T-helper 2 cell (primary cell): Measurements from ENCODE around the gene ACTN4.
"Not testable (repeated sequence)": the region's sequence is repeated elsewhere in the genome, so short reads cannot be mapped to it uniquely, and the experiment has no call there.

Experiments
- DNase-seq, 5 experiments: peaks; one replicate each; pipeline versions ENCODE4 v3.0.0 to v3.0.0-alpha.2; 2012 to 2022

ACTN4 gene

DNA sequence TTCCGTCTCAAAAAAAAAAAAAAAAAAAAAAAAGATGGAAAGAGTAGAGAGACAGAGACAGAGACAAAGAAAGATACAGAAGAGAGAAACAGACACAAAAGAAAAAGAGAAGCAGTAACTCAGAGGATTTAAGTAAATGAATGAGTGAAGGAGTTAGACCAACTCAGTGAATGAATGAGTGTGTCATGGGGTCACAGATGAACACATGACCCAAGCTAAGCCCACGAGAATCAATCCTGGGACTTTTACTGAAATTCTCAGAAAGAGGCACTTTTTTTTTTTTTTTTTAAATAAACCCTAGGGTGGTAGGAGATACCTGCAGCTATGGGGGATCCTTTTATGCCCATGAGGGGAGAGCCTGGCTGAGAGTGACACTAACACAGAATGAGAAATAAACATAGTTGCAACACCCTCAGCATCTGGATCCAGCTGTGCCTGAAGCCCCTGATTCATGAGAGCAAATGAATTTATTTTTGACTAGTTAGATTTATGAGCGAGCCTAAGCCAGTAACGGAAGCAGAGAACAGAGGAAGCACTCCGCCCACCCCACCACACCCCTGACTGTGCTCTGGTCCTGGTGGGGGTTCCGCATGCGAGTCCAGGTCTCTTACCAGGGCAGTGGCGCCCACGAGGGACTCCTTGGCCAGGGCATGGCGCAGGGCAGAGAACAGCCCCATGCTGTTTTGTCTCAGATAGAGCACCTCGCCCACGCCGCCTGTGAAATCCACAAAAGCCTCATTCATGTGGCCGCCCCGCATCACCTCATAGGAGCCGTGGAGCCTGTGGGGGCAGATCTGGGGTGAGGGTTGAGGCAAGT is 92.2 kb downstream of the ACTN4 start:
- no peak for DNase-seq

DNA sequence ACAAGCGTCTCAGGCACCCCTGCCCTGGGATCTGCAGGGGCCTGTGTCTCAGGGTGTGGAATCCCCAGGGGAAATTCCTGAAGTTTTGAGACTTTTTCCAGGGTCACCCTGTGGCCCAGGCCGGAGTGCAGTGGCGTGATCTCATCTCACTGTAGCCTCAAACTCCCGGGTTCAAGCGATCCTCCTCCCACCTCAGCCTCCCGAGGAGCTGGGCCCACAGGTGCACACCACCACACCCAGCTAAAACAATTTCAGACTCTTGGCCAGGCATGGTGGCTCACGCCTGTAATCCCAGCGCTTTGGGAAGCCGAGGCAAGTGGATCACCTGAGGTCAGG is 92.8 kb downstream of the ACTN4 start:
- no peak for DNase-seq

DNA sequence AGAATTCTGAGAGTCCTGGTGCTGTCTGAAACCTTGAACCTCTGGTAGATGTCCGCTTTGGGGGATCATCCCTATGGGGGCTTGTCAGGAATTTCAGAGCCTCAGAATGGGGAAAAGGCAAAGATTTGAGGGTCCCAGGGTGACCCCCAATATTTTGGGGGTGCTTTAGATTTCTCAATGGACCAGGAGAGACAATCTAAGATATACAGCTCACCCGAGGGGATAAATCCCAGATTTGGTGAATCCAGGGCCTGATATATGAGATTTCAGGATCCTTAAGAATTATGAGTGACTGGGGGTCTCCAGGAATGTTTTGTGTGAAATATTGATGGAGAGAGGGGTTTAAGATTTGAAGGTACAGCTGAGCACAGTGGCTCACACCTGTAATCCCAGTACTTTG is 93.5 kb downstream of the ACTN4 start:
- DNase-seq: no peak

DNA sequence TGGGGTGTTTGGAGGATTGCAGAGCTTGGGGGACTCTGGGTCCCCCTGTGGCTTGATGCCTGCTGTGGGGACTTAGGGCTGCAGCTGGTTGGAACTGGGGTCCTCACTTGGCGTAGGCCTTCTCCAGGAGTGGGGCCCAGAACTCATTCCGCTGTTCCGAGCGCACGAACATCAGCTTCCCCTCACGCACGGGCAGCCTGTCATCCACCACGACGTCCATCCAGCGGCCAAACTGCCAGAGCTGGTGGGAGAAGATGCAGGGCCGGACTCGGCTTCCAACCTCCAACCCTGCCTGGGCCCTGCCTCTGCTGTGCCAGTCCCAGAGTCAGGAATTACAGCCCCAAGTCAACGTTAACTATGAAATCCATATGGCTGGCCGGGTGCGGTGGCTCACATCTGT is 94.2 kb downstream of the ACTN4 start:
- no peak for DNase-seq

DNA sequence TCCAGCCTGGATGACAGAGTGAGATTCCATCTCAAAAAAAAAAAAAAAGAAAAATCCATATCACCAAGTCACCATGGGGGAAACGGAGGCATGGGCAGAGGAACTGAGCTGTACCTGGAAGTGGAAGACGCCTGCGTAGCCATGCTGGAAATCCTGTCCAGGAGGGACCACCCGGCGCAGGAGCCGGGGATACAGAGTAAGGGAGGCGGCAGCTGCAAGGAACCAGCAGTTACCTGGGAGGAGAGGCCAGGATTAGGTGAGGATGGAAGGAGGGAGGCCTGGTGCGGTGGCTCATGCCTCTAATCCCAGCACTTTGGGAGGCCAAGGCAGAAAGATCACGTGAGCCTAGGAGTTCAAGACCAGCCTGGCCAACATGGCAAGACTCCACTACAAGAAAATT is 94.8 kb downstream of the ACTN4 start:
- DNase-seq: no peak

DNA sequence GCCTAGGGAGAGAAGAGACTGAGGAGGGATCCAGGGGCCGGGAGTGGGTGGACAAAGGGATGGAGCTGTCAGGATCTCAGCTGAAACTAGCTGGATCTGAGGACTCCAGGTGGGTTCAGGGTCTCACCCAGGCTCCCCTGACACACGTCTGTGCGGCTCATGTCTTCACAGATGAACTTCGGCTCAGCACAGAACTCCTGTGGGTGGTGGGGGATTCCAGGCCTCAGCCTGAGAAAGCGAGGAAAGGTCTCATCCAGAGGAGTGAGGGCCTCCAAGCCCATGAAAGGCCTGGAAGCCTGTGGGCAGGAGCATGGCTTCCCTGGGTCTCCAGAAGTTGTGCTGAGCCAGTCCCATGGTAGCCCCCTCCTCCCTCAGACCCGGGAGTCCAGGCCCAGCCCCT is 95.5 kb downstream of the ACTN4 start:
- DNase-seq: no peak

DNA sequence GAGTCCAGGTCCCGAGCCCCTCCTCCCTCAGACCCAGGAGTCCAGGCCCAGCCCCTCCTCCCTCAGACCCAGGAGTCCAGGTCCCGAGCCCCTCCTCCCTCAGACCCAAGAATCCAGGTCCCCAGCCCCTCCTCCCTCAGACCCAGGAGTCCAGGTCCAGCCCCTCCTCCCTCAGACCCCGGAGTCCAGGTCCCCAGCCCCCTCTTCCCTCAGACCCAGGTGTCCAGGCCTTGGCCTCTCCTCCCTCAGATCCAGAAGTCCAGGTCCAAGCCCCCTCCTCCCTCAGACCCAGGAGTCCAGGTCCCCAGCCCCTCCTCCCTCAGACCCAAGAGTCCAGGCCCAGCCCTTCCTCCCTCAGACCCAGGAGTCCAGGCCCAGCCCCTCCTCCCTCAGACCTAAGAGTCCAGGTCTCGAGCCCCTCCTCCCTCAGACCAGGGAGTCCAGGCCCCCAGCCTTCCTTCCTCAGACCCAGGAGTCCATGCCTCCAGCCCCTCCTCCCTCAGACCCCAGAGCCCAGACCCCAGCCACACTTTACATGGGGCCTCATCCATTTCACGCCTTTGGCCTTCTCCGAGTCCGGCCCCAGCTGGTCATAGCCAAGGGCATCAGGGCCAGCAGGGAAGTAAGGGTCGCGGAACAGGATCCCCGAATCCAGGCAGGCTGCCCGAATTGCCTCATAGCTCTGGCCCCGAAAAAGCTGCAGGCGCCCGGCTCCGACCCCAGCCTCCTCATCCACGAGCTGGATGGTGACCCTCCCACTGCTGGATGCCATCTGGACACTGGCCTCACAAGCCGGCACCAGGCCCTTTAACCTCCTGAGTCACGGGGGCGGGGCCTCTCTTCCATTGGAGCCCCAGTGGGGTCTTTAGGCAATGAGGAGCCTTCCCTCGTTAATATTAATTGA is 96.2 kb downstream of the ACTN4 start:
- no peak for DNase-seq

DNA sequence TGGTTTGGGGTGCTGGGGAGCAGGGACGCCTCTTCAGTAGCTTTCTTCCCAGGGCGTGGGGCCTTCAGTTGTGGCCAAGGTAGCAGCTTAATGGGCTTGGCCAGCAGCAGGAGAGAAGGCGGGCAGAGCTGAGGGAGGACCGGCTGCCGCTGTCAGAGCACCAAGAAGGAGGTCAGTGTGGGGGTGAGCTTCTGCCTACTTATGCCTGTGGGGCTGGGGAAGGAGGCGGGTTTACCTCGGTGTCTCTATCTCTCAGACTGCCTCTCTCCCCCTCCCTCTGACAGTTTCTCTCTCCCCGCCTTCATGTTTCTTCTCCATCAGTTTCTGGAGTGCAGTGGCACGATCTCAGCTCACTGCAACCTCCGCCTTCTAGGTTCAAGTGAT is 96.8 kb downstream of the ACTN4 start, which contains the start of gene CAPN12:
Gene CAPN12, minus strand, starts transcription at position 177 of the 384 bp plus-strand sequence. CDS start 309 bp downstream, outside the sequence.
- DNase-seq: no peak

DNA sequence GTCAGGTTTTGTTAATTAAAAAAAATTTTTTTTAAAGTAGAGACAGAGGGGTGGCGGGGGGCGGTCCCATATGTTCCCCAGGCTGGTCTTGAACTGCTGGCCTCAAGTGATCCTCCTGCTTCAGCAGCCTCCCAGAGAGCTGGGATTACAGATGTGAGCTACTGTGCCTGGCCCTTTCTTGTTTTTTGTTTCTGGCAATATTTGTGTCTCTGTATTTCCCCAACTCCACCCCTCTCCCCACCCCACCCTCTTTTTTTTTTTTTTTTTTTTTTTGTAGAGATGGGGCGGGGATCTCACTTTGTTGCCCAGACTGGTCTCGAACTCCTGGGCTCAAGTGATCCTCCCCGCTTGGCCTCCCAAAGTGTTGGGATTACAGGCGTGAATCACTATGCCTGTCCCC is 97.4 kb downstream of the ACTN4 start:
- DNase-seq: no peak

DNA sequence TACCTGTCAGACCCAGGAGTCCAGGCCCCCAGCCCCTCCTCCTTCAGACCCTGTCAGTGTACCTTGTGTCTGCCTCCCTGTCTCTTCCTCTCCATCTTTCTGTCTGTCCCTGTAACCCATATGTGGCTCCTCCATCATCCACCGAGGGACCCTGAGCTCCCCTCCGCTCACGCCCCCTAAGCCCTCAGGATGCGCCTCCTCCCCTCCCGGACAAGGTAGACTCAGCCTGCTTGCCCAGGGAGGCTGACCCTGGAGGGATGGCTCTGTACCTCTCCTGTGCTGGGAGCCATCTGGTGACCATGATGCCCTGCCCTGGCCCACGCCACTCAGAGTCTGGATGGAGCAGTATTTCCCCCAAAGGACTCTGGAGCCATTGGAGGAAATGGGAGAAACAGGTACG is 97.9 kb downstream of the ACTN4 start:
- DNase-seq: no peak

DNA sequence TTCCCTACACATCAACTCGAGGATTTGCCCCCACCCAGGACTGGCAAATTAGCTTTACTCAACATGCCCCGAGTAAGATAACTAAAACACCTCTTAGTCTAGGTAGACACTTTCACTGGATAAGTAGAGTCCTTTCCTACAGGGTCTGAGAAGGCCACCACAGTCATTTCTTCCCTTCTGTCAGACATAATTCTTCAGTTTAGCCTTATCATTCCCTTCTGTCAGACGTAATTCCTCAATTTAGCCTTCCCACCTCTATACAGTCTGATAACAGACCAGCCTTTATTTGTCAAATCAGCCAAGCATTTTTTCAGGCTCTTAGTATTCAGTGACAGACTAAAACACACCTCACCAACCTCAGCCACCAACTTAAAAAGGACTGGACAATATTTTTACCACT is 106.3 kb downstream of the ACTN4 start:
- not testable (repeated sequence) for DNase-seq

DNA sequence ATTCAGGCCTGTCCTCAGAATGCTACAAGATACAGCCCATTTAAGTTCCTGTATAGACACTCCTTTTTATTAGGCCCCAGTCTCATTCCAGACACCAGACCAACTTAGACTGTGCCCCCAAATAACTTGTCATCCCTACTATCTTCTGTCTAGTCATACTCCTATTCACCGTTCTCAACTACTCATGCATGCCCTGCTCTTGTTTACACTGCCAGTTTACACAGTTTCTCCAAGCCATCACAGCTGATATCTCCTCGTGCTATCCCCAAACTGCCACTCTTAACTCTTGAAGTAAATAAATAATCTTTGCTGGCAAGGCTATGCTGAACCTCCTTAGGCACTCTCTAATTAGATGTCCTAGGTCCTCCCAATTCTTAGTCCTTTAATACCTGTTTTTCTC is 106.7 kb downstream of the ACTN4 start:
- DNase-seq: not testable (repeated sequence)

DNA sequence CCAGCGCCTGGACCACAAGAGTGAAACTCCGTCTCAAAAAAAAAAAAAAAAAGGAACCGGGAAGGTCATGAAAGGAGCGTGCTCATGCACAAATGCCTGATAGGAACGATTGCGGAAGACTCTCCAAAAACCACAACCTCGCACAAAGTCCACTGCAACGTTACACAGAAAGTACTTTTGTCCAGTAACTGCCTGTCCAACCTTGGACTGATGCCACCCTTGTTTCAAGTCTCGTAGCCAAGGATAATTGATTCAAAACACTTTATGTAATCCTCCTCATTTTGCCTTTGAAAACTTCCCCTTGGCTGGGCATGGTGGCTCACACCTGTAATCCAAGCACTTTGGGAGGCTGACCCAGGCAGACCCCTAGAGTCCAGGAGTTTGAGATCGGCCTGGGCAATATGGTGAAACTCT is 112.1 kb downstream of the ACTN4 start:
- no peak for DNase-seq

DNA sequence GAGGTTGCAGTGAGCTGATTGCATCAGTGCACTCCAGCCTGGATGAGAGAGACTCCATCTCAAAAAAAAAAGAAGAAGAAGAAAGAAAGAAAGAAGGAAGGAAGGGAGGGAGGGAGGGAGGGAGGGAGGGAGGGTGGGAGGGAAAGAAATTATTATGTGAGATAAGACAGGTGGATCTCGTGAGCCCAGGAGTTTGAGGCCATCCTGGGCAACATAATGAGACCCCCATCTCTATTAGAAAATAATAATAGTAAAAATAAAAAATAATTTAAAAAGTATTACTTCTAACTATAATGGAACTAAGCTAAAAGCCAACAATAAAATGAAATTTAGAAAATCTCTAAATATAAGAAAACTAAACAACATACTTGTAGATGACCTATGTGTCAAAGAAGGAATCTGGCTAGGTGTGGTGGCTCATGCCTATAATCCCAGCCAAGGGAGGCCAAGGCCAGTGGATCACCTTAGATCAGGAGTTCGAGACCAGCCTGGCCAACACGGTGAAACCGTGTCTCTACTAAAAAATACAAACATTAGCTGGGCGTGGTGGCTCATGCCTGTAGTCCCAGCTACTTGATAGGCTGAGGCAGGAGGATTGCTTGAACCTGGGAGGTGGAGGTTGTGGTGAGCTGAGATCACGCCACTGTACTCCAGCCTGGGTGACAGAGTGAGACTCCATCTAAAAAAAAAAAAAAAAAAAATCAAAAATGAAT is 113.5 kb downstream of the ACTN4 start:
- not testable (repeated sequence) for DNase-seq

DNA sequence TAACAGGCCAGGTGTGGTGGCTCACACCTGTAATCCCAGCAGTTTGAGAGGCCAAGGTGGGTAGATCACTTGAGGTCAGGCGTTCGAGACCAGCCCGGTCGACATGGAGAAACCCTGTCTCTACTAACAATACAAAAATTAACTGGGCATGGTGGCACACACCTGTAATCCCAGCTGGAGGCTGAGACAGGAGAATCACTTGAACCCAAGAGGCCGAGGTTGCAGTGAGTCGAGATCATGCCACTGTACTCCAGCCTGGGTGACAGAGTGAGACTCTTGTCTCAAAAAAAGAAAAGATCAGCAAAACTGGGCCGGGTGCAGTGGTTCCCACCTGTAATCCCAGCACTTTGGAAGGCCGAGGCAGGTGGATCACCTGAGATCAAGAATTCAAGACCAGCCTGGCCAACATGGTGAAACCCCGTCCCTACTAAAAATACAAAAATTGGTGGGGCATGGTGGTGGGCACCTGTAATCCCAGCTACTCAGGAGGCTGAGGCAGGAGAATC is 114.5 kb downstream of the ACTN4 start:
- not testable (repeated sequence) for DNase-seq

DNA sequence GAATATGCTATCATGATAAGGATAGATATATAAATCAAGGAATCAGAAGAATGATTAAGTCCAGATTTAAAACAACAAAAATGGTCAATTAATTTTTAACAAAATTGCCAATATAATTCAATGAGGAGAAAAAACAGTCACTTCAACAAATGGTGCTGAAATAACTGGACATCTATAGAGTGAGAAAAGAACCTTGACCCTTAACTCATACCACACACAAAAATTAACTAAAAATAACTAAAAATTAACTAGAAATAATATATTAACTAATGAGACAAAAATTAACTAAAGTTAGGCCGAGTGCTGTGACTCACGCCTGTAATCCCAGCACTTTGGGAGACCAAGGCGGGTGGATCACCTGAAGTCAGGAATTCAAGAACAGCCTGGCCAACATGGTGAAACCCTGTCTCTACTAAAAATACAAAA is 116.4 kb downstream of the ACTN4 start:
- no peak for DNase-seq

DNA sequence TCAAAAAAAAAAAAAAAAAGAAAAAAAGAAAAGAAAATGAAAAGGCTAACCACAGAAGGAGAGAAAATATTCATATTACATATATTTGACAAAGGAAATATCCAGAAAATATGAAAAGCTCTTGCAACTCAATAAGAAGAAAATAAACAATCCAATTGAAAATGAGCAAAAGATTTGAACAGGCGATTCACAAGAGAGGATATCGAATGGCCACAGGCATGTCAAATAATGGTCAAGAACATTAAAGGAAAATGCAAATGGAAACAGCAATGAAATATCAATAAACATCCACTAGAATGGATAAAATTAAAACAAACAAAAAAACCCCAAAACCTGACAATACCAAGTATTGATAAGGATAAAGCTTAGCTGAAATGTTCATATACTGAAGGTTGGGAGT is 117.8 kb downstream of the ACTN4 start:
- DNase-seq: no peak

DNA sequence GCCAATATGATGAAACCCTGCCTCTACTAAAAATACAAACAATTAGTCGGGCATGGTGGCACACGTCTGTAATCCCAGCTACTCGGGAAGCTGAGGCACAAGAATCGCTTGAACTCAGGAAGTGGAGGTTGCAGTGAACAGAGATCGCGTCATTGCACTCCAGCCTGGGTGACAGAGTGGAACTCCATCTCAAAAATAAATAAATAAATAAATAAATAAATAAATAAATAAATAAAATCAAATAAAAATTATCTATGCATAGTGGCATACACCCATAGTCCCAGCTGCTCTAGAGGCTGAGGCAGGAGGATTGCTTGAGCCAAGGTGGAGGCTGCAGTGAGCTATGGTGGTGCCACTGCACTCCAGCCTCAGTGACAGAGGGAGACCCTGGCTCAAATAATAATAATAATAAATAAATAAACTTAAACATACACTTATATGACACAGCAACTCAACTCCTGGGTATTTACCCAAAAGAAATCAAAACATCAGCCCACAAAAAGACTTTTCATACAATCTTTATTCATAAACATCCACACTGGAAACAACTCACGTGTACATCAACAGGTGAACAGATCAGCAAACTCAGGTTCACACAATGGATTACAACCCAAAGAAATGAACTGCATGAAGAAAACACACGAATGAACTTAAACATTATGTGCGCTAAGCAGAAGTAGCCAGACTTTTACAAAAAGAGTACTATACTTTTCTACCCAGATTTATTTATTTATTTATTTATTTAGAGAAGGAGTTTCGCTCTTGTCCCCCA is 119.0 kb downstream of the ACTN4 start:
- DNase-seq: no peak

DNA sequence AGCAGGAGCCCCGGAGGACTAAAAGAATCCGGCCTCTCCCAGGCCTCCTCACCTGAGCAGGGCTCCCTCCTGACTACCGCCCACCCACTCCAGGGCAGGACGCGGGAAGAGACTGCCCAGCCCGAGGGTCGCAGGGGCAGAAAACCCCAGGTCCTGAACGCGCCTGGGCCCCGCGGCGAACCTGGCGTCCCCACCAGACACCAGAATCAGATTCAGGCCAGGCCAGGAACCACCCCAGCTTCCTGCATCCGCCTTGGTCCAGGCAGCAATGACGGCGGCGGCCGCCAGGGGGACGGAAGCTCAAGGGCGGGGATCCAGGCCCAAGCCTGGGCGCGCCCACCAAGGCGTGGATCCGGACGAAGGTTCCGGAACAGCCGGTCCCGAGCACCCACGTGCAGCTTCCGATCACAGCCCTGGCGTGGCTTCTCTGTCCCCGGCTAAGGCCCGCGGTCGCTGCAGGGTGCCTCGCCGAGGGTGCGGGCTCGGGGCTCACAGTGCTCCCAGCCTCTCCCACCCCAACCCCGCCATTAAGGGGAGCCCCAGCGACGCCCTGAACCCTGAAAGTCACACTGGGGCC is 122.3 kb downstream of the ACTN4 start:
- DNase-seq: peak; percentile 83 to 91 (median 87)

DNA sequence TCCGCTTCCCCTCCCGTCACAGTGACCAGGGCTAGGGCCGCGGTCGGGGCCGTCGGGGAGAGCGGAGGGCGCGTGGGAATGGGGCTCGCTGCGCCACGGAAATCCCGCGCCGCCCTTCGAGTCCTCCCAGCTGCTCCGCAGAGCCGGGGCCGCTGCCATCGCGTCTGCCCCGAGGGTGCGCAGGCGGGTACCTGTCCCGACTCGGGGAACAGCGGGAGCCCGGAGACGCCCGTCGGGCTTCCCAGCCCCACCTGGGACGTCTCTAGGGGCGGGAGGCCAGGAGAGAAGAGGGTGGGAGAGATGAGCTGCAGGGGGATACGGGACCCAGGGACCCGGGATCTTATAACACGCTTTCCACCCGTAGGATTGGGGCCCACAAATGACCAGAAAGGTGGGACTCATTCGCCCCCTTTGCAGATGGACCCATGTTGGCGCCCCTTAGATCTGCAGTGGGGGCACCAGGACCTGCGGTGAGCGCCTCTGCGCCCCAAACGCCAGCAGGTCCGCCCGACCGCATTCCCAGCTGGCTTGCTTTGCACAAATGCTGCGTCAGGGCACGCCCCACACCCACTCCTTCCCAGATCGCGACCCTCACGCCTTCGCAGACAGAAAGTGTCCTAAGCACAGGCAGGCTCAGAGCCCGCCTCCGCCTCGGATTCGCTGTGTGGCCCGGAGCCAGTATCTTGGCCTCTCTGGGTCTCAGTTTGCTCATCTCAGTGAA is 122.9 kb downstream of the ACTN4 start:
- DNase-seq: not testable (repeated sequence)

DNA sequence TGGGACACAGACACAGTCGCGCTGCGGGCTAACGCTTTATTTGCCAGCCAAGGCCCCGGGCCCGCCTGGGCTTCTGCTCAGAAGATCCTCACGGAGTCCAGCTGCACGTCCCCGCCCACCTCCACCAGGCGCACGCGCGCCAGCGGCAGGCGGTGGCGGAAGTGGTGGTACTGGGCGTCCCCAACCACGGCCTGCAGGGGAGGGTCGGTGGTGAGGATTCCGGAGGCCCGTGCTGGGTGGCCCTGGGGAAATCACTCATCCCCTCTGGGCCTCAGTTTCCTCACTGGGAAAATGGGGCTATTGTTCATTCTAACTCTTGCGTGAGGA is 123.5 kb downstream of the ACTN4 start:
- not testable (repeated sequence) for DNase-seq
